H1 (cell line): ENCODE measurements around the gene ELMOD1. TPM values are rescaled to one million over a fixed set of nuclear protein-coding genes. Genes with fewer than 3 reads are reported as not detected.

Source experiments
- CTCF ChIA-PET: fragments of 300-600 bp; sonication (Branson Sonifier 250); formaldehyde crosslinking; loops from one replicate; lab custom pipeline; 2021; ENCODE audit not compliant: partially characterized antibody; lab: Charles Lee
- POLR2A ChIA-PET: fragments of 300-600 bp; sonication (Branson Sonifier 250); formaldehyde crosslinking; loops from one replicate; lab custom pipeline; 2021; ENCODE audit warnings: inconsistent platforms; ENCODE audit not compliant: partially characterized antibody; lab: Charles Lee
- DNase-seq, 2 experiments: peaks; one replicate each; pipeline versions ENCODE4 v3.0.0 to v3.0.0-alpha.2; 2010 to 2022; ENCODE audit warnings: low spot score in 2 of 2, low read depth in 1 of 2, mixed read lengths in 1 of 2
- FAIRE-seq: peaks from 2 replicates; lab custom pipeline; 2011; peaks lifted over from hg19 to GRCh38; lab: Jason Lieb, UNC
- H2AFZ ChIP-seq: 2 replicates; pipeline ENCODE4 v1.8.1; 2012; ENCODE audit warnings: low read length, inconsistent platforms
- H2AK5ac ChIP-seq: 2 replicates; pipeline ENCODE4 v1.6.1; 2013; ENCODE audit warnings: low read depth, low read length
- H2BK120ac ChIP-seq: replicated peaks from 2 replicates; pipeline ENCODE3; 2013; ENCODE audit warnings: low read depth, low read length, inconsistent platforms
- H2BK12ac ChIP-seq: 2 replicates; pipeline ENCODE4 v1.6.1; 2013; ENCODE audit warnings: low read depth, low read length
- H2BK15ac ChIP-seq: 2 replicates; pipeline ENCODE4 v1.6.1; 2013; ENCODE audit warnings: low read length
- H2BK20ac ChIP-seq: 2 replicates; pipeline ENCODE4 v1.6.1; 2013; ENCODE audit warnings: low read length
- H2BK5ac ChIP-seq: 2 replicates; pipeline ENCODE4 v1.6.1; 2013; ENCODE audit warnings: low read depth, low read length
- H3K14ac ChIP-seq: 2 replicates; pipeline ENCODE4 v1.6.1; 2013; ENCODE audit warnings: inconsistent platforms; ENCODE audit not compliant: insufficient read length
- H3K18ac ChIP-seq: 2 replicates; pipeline ENCODE4 v1.6.1; 2013; ENCODE audit warnings: low read length; ENCODE audit errors: extremely low read depth
- H3K23ac ChIP-seq: 2 replicates; pipeline ENCODE4 v1.6.1; 2013; ENCODE audit warnings: inconsistent platforms; ENCODE audit not compliant: insufficient read length
- H3K23me2 ChIP-seq: 2 replicates; pipeline ENCODE4 v1.6.1; 2013; ENCODE audit warnings: low read depth, low read length
- H3K27ac ChIP-seq: 2 replicates; pipeline ENCODE4 v1.6.1; 2011; ENCODE audit warnings: low read depth, low read length, inconsistent platforms
- H3K27me3 ChIP-seq, 4 experiments: replicated peaks in 1 of 4; 1 replicate in 1 of 4; 2 replicates in 3 of 4; pipeline versions ENCODE4 v1.6.1 to v1.8.1; 2011 to 2013; ENCODE audit warnings: low read length in 3 of 4, mild to moderate bottlenecking in 3 of 4, inconsistent platforms in 2 of 4, mixed read lengths in 2 of 4, moderate library complexity in 1 of 4; ENCODE audit not compliant: control insufficient read depth in 3 of 4, insufficient read depth in 3 of 4; ENCODE audit errors: extremely low read depth in 1 of 4
- H3K36me3 ChIP-seq, 4 experiments: 2 replicates each; pipeline versions ENCODE4 v1.6.1 to v1.8.1; 2011 to 2013; ENCODE audit warnings: mild to moderate bottlenecking in 4 of 4, low read length in 3 of 4, moderate library complexity in 2 of 4, control low read depth in 1 of 4, inconsistent platforms in 1 of 4; ENCODE audit not compliant: insufficient read depth in 4 of 4, control insufficient read depth in 2 of 4
- H3K4ac ChIP-seq: replicated peaks from 2 replicates; pipeline ENCODE3; 2013; ENCODE audit warnings: low read length, low read depth, mixed read lengths, inconsistent platforms; ENCODE audit not compliant: insufficient read length
- H3K4me1 ChIP-seq, 4 experiments: replicated peaks in 1 of 4; 1 replicate in 1 of 4; 2 replicates in 3 of 4; pipeline versions ENCODE4 v1.6.1 to v1.8.1; 2011 to 2013; ENCODE audit warnings: low read length in 3 of 4, inconsistent platforms in 2 of 4, mixed read lengths in 1 of 4; ENCODE audit not compliant: insufficient read depth in 4 of 4, control insufficient read depth in 3 of 4
- H3K4me2 ChIP-seq, 2 experiments: 2 replicates each; pipeline versions ENCODE4 v1.6.1 to v1.8.1; 2011 to 2013; ENCODE audit warnings: low read depth in 2 of 2, low read length in 2 of 2, control low read depth in 1 of 2, inconsistent platforms in 1 of 2, mild to moderate bottlenecking in 1 of 2; ENCODE audit not compliant: insufficient read depth in 1 of 2
- H3K4me3 ChIP-seq, 4 experiments: fragments of 200-600, 300-600 bp in 1 of 4; sonication (generic), shearing (Covaris generic), sonication (Bioruptor Twin) in 1 of 4; 2 replicates each; pipeline versions ENCODE4 v1.5.1 to v1.8.1; 2011 to 2016; ENCODE audit warnings: low read length in 4 of 4, low read depth in 3 of 4, control low read depth in 2 of 4, inconsistent platforms in 2 of 4, mild to moderate bottlenecking in 2 of 4, mixed read lengths in 1 of 4, moderate library complexity in 1 of 4; ENCODE audit not compliant: insufficient read depth in 2 of 4; ENCODE audit errors: extremely low read depth in 1 of 4
- H3K56ac ChIP-seq: replicated peaks from 2 replicates; pipeline ENCODE3; 2013; ENCODE audit warnings: low read depth, mild to moderate bottlenecking, mixed read lengths, low read length, inconsistent platforms; ENCODE audit not compliant: insufficient read length
- H3K79me1 ChIP-seq: 2 replicates; pipeline ENCODE4 v1.6.1; 2013; ENCODE audit warnings: low read depth, low read length, control low read depth
- H3K79me2 ChIP-seq, 2 experiments: 2 replicates each; pipeline versions ENCODE4 v1.6.1 to v1.8.1; 2012 to 2013; ENCODE audit warnings: low read length in 2 of 2, mild to moderate bottlenecking in 2 of 2, inconsistent platforms in 1 of 2; ENCODE audit not compliant: insufficient read depth in 2 of 2, control insufficient read depth in 1 of 2
- H3K9ac ChIP-seq, 4 experiments: replicated peaks in 1 of 4; 1 replicate in 1 of 4; 2 replicates in 3 of 4; pipeline versions ENCODE4 v1.6.1 to v1.8.1; 2011 to 2013; ENCODE audit warnings: low read depth in 3 of 4, low read length in 3 of 4, control low read depth in 2 of 4, mild to moderate bottlenecking in 2 of 4, moderate library complexity in 2 of 4, inconsistent platforms in 1 of 4; ENCODE audit errors: extremely low read depth in 1 of 4
- H3K9me3 ChIP-seq, 2 experiments: 2 replicates each; pipeline versions ENCODE4 v1.6.1 to v1.8.1; 2012 to 2013; ENCODE audit warnings: mild to moderate bottlenecking in 2 of 2, moderate library complexity in 2 of 2, control low read depth in 1 of 2, inconsistent platforms in 1 of 2, low read depth in 1 of 2, low read length in 1 of 2, mixed read lengths in 1 of 2; ENCODE audit not compliant: insufficient read depth in 2 of 2
- H4K20me1 ChIP-seq, 2 experiments: replicated peaks in 1 of 2; 2 replicates each; pipeline versions ENCODE3 to v1.8.1; 2011 to 2013; ENCODE audit warnings: inconsistent platforms in 2 of 2, low read length in 2 of 2, mild to moderate bottlenecking in 1 of 2; ENCODE audit not compliant: insufficient read depth in 2 of 2, control insufficient read depth in 1 of 2
- H4K5ac ChIP-seq: 2 replicates; pipeline ENCODE4 v1.6.1; 2013; ENCODE audit warnings: low read length, low read depth, mixed read lengths, inconsistent platforms; ENCODE audit not compliant: insufficient read length
- H4K8ac ChIP-seq: 2 replicates; pipeline ENCODE4 v1.8.0; 2013; ENCODE audit warnings: mild to moderate bottlenecking, moderate library complexity, low read length, inconsistent platforms; ENCODE audit not compliant: insufficient read depth; ENCODE audit errors: extremely low read depth
- H4K91ac ChIP-seq: replicated peaks from 2 replicates; pipeline ENCODE3; 2013; ENCODE audit warnings: low read length, mixed read lengths, inconsistent platforms; ENCODE audit not compliant: insufficient read length
- BCL11A ChIP-seq, 2 experiments: IDR thresholded peaks; one replicate each; pipeline ENCODE4 v1.6.1; 2011; ENCODE audit warnings: low read depth in 2 of 2, low read length in 2 of 2, mild to moderate bottlenecking in 2 of 2
- RBBP5 ChIP-seq: IDR thresholded peaks from 2 replicates; pipeline ENCODE4 v1.7.1; 2012; ENCODE audit warnings: low read depth, mild to moderate bottlenecking, inconsistent platforms, low read length, moderate library complexity, borderline replicate concordance
- RXRA ChIP-seq: IDR thresholded peaks from 2 replicates; pipeline ENCODE4 v1.6.1; 2011; ENCODE audit warnings: low read depth, mild to moderate bottlenecking, low read length, moderate library complexity; ENCODE audit not compliant: insufficient read depth
- WGBS, 2 experiments: shearing (Covaris generic) in 1 of 2; methylation state at CpG; one replicate each; pipeline versions ENCODE4 v1.1.6 to v1.1.7; 2013 to 2015; ENCODE audit warnings: low lambda C conversion rate in 2 of 2, mixed read lengths in 2 of 2, inconsistent platforms in 1 of 2, low coverage in 1 of 2, missing lambda C conversion rate in 1 of 2; ENCODE audit not compliant: insufficient replicate concordance in 2 of 2, insufficient coverage in 1 of 2, insufficient read length in 1 of 2; ENCODE audit errors: extremely low coverage in 1 of 2, missing lambda C conversion rate in 1 of 2; 5-methylcytosine and 5-hydroxymethylcytosine counted together
- polyA plus RNA-seq, 7 experiments: library from polyadenylated mRNA; depleted of rRNA in 3 of 7; stranded (reverse) in 5 of 7; unstranded in 2 of 7; fragments of >200 nt in 5 of 7; fragments of 200-250 nt in 2 of 7; gene quantifications; 1 replicate in 5 of 7; 2 replicates in 1 of 7; 4 replicates in 1 of 7; pipeline versions ENCODE4 v1.2.1 to v1.2.3, GENCODE V29; 2011 to 2013; ENCODE audit warnings: missing spikeins in 2 of 7, mixed read lengths in 2 of 7
- total RNA-seq: library from RNA; stranded (reverse); fragmentation: NEBNext Ultra II Directional; extraction: Animal tissue kit (Norgen Biotek cat#: 25700); gene quantifications from 2 replicates; pipeline ENCODE4 v1.2.1, GENCODE V29; 2021

ELMOD1 gene
- total and polyA plus RNA-seq, 2 of the 8 experiments (the other 6 are each of a cell fraction or from before 2014, with no cell fraction given), result 0.47 to 1.6 TPM

- CTCF ChIA-PET, result interaction anchor here (1.0 to 9.5 kb wide), 2 partner anchors 19 to 30 kb away, joined by 3 to 102 read pairs; no protein-coding TSS in a partner anchor
- no peak for TF ChIP-seq BCL11A (IDR thresholded peaks at IDR 0.05; ENCODE audit: low read depth in 2 of 2, low read length in 2 of 2)
- TF ChIP-seq RBBP5, result no peak
- no peak for TF ChIP-seq RXRA
Measured at GRCh38 chr11:107705027-107705426, 114.1 kb downstream of the ELMOD1 start.

More at GRCh38 chr11:107705027-107705426, 114.1 kb downstream of the ELMOD1 start:
- no peak overlapping the region for H2BK12ac ChIP-seq
- no peak overlapping the region for H3K27ac ChIP-seq
- 96% methylated on average over 2 of the region's 2 CpGs; no CpG with 5 or more reads in 1 of the 2 experiments for WGBS, 2 experiments
- no peak overlapping the region for H3K18ac ChIP-seq
- no peak overlapping the region for H4K8ac ChIP-seq
- H2AK5ac ChIP-seq, result no peak overlapping the region
- H3K14ac ChIP-seq, result no peak overlapping the region
- no peaks in the 10 kb centered on the region for H3K9me3 ChIP-seq
- no peak overlapping the region for H2BK15ac ChIP-seq
- POLR2A ChIA-PET, result no interaction called here
- no peak overlapping the region for H2BK120ac ChIP-seq
- no peaks in the 10 kb centered on the region; a peak in 1 of 7 replicates for H3K27me3 ChIP-seq
- H3K4me2 ChIP-seq, result no peak overlapping the region
- no peaks in the 10 kb centered on the region for H3K36me3 ChIP-seq
- no peak overlapping the region for H4K91ac ChIP-seq
- H3K23ac ChIP-seq, result no peak overlapping the region
- H3K56ac ChIP-seq, result no peak overlapping the region
- H3K9ac ChIP-seq, result no peak overlapping the region
- H2BK5ac ChIP-seq, result no peak overlapping the region
- H3K4me3 ChIP-seq, result no peak overlapping the region
- no peak overlapping the region for H2BK20ac ChIP-seq
- H3K23me2 ChIP-seq, result no peaks in the 10 kb centered on the region
- H3K4ac ChIP-seq, result no peak overlapping the region
- no peak overlapping the region for H4K5ac ChIP-seq
- no peaks in the 10 kb centered on the region for H4K20me1 ChIP-seq
- H2AFZ ChIP-seq, result no peak overlapping the region
- peaks cover 0 to 12% (median 5%) of the 10 kb centered on the region in 4 experiments; a peak in 3 of 7 replicates for H3K4me1 ChIP-seq
- H3K79me1 ChIP-seq, result no peaks in the 10 kb centered on the region
- H3K79me2 ChIP-seq, result no peaks in the 10 kb centered on the region
- no peak for FAIRE-seq
- no peak for DNase-seq
